Osteoblast (primary cell): ENCODE measurements around the gene CLDND1. TPM values are rescaled to one million over a fixed set of nuclear protein-coding genes. Genes with fewer than 3 reads are reported as not detected.

Experiments
- DNase-seq: peaks from one replicate; pipeline ENCODE4 v3.0.0; 2011; ENCODE audit warnings: low spot score, mixed read lengths; ENCODE audit not compliant: insufficient read length; ENCODE audit errors: missing footprints
- H2AFZ ChIP-seq: 2 replicates; pipeline ENCODE4 v1.6.0; 2011; ENCODE audit warnings: mild to moderate bottlenecking, low read length
- H3K27ac ChIP-seq: 2 replicates; pipeline ENCODE4 v1.5.1; 2011; ENCODE audit warnings: mild to moderate bottlenecking, low read depth, low read length, moderate library complexity
- H3K27me3 ChIP-seq: 2 replicates; pipeline ENCODE4 v1.6.0; 2012; ENCODE audit warnings: mild to moderate bottlenecking, control low read depth, inconsistent platforms, low read length, moderate library complexity; ENCODE audit not compliant: insufficient read depth
- H3K36me3 ChIP-seq: 2 replicates; pipeline ENCODE4 v1.5.1; 2011; ENCODE audit warnings: mild to moderate bottlenecking, low read length, control low read depth, moderate library complexity; ENCODE audit not compliant: insufficient read depth
- H3K4me1 ChIP-seq: 2 replicates; pipeline ENCODE4 v1.5.1; 2011; ENCODE audit warnings: mild to moderate bottlenecking, low read length, control low read depth, moderate library complexity; ENCODE audit not compliant: insufficient read depth
- H3K4me2 ChIP-seq: 2 replicates; pipeline ENCODE4 v1.6.0; 2011; ENCODE audit warnings: mild to moderate bottlenecking, low read length; ENCODE audit not compliant: insufficient read depth
- H3K4me3 ChIP-seq: fragments of 200-600 bp; sonication (generic); 3 replicates; pipeline ENCODE4 v1.5.1; 2012; ENCODE audit warnings: mild to moderate bottlenecking, low read length, inconsistent platforms; ENCODE audit not compliant: insufficient read depth
- H3K79me2 ChIP-seq: 2 replicates; pipeline ENCODE4 v1.6.0; 2012; ENCODE audit warnings: mild to moderate bottlenecking, low read length, control low read depth, inconsistent platforms; ENCODE audit not compliant: insufficient read depth
- H3K9me3 ChIP-seq: 2 replicates; pipeline ENCODE4 v1.5.1; 2011; ENCODE audit warnings: low read depth, low read length, control low read depth
- H4K20me1 ChIP-seq: 2 replicates; pipeline ENCODE4 v1.6.0; 2012; ENCODE audit warnings: mild to moderate bottlenecking, low read length, control low read depth; ENCODE audit not compliant: insufficient read depth
- CTCF ChIP-seq: IDR thresholded peaks from 2 replicates; pipeline ENCODE4 v1.5.1; 2011; ENCODE audit warnings: mild to moderate bottlenecking, low read depth, low read length, moderate library complexity; ENCODE audit errors: extremely low read depth
- total RNA-seq: library from RNA; depleted of rRNA; stranded (reverse); fragments of >200 nt; gene quantifications from 2 replicates; pipeline ENCODE4 v1.2.3, GENCODE V29; 2012

The CLDND1 gene
- total RNA-seq, 1 donor, result 74.2 TPM

GRCh38 chr3:98534168-98534567 lies 11.5 kb upstream of the CLDND1 start:
- Histone ChIP-seq H4K20me1 (no peaks in the 10 kb centered on the region), H3K9me3 (no peaks in the 10 kb centered on the region), H3K79me2 (no peaks in the 10 kb centered on the region), H3K4me3 (no peak overlapping the region), H3K4me2 (no peak overlapping the region), H3K27me3 (peaks cover 5% of the 10 kb centered on the region), H3K4me1 (no peaks in the 10 kb centered on the region), H2AFZ (no peak overlapping the region), H3K27ac (no peak overlapping the region), H3K36me3 (no peaks in the 10 kb centered on the region)
- no peak for TF ChIP-seq CTCF
- no peak for DNase-seq

- no peaks in the 10 kb centered on the region for H3K36me3 ChIP-seq
- no peak overlapping the region for H3K4me2 ChIP-seq
- H3K9me3 ChIP-seq, result no peaks in the 10 kb centered on the region
- H2AFZ ChIP-seq, result no peak overlapping the region
- H3K27me3 ChIP-seq, result peaks cover 10% of the 10 kb centered on the region
- H3K4me3 ChIP-seq, result no peak overlapping the region
- no peaks in the 10 kb centered on the region for H3K79me2 ChIP-seq
- TF ChIP-seq CTCF, result no peak
- H3K27ac ChIP-seq, result no peak overlapping the region
- H3K4me1 ChIP-seq, result no peaks in the 10 kb centered on the region
- no peak for DNase-seq
- no peaks in the 10 kb centered on the region for H4K20me1 ChIP-seq
These were observed 10.2 kb upstream of the CLDND1 start for GRCh38 chr3:98532709-98533571.

- H3K9me3 ChIP-seq, result no peaks in the 10 kb centered on the region
- no peak overlapping the region for H3K4me3 ChIP-seq
- no peaks in the 10 kb centered on the region for H3K79me2 ChIP-seq
- no peaks in the 10 kb centered on the region for H3K4me1 ChIP-seq
- peaks cover 12% of the 10 kb centered on the region for H3K27me3 ChIP-seq
- TF ChIP-seq CTCF, result no peak
- no peaks in the 10 kb centered on the region for H3K36me3 ChIP-seq
- H4K20me1 ChIP-seq, result no peaks in the 10 kb centered on the region
- no peak overlapping the region for H3K4me2 ChIP-seq
- no peak overlapping the region for H2AFZ ChIP-seq
- no peak overlapping the region for H3K27ac ChIP-seq
- DNase-seq, result no peak
These were observed 9.6 kb upstream of the CLDND1 start for GRCh38 chr3:98532275-98532637.

GRCh38 chr3:98531622-98532274 lies 9.0 kb upstream of the CLDND1 start, which contains the start of gene GPR15:
GPR15 (plus strand) TSS chr3:98531978; CDS start chr3:98532034, 56 bp downstream.
- H2AFZ ChIP-seq, result no peak within 1 kb of the TSS
- no peaks in the 10 kb centered on the region for H3K79me2 ChIP-seq
- H3K4me1 ChIP-seq, result no peaks in the 10 kb centered on the region
- peaks cover 14% of the 10 kb centered on the region for H3K27me3 ChIP-seq
- H3K9me3 ChIP-seq, result no peaks in the 10 kb centered on the region
- no peak within 1 kb of the TSS for H3K27ac ChIP-seq
- DNase-seq, result no peak
- no peak within 1 kb of the TSS for H3K4me3 ChIP-seq
- no peak within 1 kb of the TSS for H3K4me2 ChIP-seq
- no peak for TF ChIP-seq CTCF
- no peaks in the 10 kb centered on the region for H4K20me1 ChIP-seq
- H3K36me3 ChIP-seq, result no peaks in the 10 kb centered on the region
